Liver (tissue), 9 donors: ENCODE results near the gene SURF2. TPM values are rescaled to one million over a fixed set of nuclear protein-coding genes. Genes with fewer than 3 reads are reported as not detected.
A peak's percentile ranks its signal among the peaks of the same experiment; 100 is the strongest.
"Not testable (repeated sequence)": the region's sequence is repeated elsewhere in the genome, so short reads cannot be mapped to it uniquely, and the experiment has no call there.

Source experiments
- DNase-seq: peaks from one replicate; pipeline ENCODE4 v3.0.0-alpha.2; 2017; ENCODE audit warnings: low spot score
- H3K27ac ChIP-seq, 2 donors: one replicate each; pipeline ENCODE4 v1.7.0; 2013; ENCODE audit warnings: inconsistent platforms in 2 of 2, low read length in 2 of 2, control low read depth in 1 of 2, low read depth in 1 of 2, mild to moderate bottlenecking in 1 of 2
- H3K27me3 ChIP-seq, 4 donors: one replicate each; pipeline versions ENCODE4 v1.6.1 to v1.7.0; 2013; ENCODE audit warnings: low read length in 3 of 4, inconsistent platforms in 1 of 4, mild to moderate bottlenecking in 1 of 4, moderate library complexity in 1 of 4; ENCODE audit not compliant: control insufficient read depth in 4 of 4, insufficient read depth in 4 of 4
- H3K36me3 ChIP-seq, 4 donors: one replicate each; pipeline versions ENCODE4 v1.6.1 to v1.7.0; 2013; ENCODE audit warnings: low read length in 3 of 4, mild to moderate bottlenecking in 3 of 4, low read depth in 1 of 4, moderate library complexity in 1 of 4; ENCODE audit not compliant: control insufficient read depth in 4 of 4, insufficient read depth in 3 of 4
- H3K4me1 ChIP-seq, 4 donors: one replicate each; pipeline versions ENCODE4 v1.6.1 to v1.7.0; 2013; ENCODE audit warnings: low read length in 3 of 4, mild to moderate bottlenecking in 3 of 4, moderate library complexity in 1 of 4; ENCODE audit not compliant: control insufficient read depth in 4 of 4, insufficient read depth in 4 of 4
- H3K4me3 ChIP-seq, 3 donors: one replicate each; pipeline versions ENCODE4 v1.6.1 to v1.7.0; 2013; ENCODE audit warnings: low read length in 3 of 3, control low read depth in 1 of 3, low read depth in 1 of 3, mild to moderate bottlenecking in 1 of 3
- H3K9ac ChIP-seq, 2 donors: one replicate each; pipeline ENCODE4 v1.7.0; 2013; ENCODE audit warnings: low read length in 2 of 2, mild to moderate bottlenecking in 2 of 2, moderate library complexity in 2 of 2, control low read depth in 1 of 2, low read depth in 1 of 2
- H3K9me3 ChIP-seq, 4 donors: one replicate each; pipeline versions ENCODE4 v1.6.1 to v1.7.0; 2013; ENCODE audit warnings: low read length in 3 of 4; ENCODE audit not compliant: control insufficient read depth in 4 of 4
- FOXA1 ChIP-seq: IDR thresholded peaks from 2 replicates; pipeline ENCODE4 v1.6.1; 2016; ENCODE audit warnings: antibody characterized with exemption
- GABPA ChIP-seq, 2 donors: IDR thresholded peaks in 1 of 2; conservative IDR thresholded peaks in 1 of 2; 2 replicates each; pipeline ENCODE4 v1.6.1; 2016; ENCODE audit warnings: antibody characterized with exemption in 2 of 2, mild to moderate bottlenecking in 1 of 2, moderate library complexity in 1 of 2
- HNF4A ChIP-seq, 2 donors: conservative IDR thresholded peaks; 2 replicates each; pipeline ENCODE4 v1.6.1; 2016; ENCODE audit warnings: antibody characterized with exemption in 2 of 2, mild to moderate bottlenecking in 2 of 2
- HNF4G ChIP-seq: IDR thresholded peaks from 2 replicates; pipeline ENCODE4 v1.6.1; 2016; ENCODE audit warnings: antibody characterized with exemption
- RXRA ChIP-seq, 2 donors: IDR thresholded peaks; 2 replicates each; pipeline ENCODE4 v1.6.1; 2017 to 2018; ENCODE audit warnings: antibody characterized with exemption in 2 of 2, mild to moderate bottlenecking in 1 of 2
- SP1 ChIP-seq: IDR thresholded peaks from 2 replicates; pipeline ENCODE4 v1.6.1; 2018; ENCODE audit warnings: antibody characterized with exemption, mild to moderate bottlenecking
- YY1 ChIP-seq: IDR thresholded peaks from 2 replicates; pipeline ENCODE4 v1.6.1; 2016; ENCODE audit warnings: antibody characterized with exemption, mild to moderate bottlenecking
- WGBS: extraction: QIAGEN DNeasy Blood & Tissue Kit; methylation state at CpG from one replicate; pipeline ENCODE4 v1.1.7; 2013; 5-methylcytosine and 5-hydroxymethylcytosine counted together
- polyA plus RNA-seq, 2 donors: library from polyadenylated mRNA; stranded (reverse) in 1 of 2; unstranded in 1 of 2; fragments of 200-250 nt in 1 of 2; fragments of >200 nt in 1 of 2; fragmentation: Nextera tagmentation in 1 of 2; extraction: Ambion mirVana in 1 of 2; gene quantifications; one replicate each; pipeline versions ENCODE4 v1.2.1 to v1.2.3, GENCODE V29; 2013 to 2015
- total RNA-seq, 2 donors: library from RNA; depleted of rRNA; stranded (reverse); fragments of >200 nt; gene quantifications; one replicate each; pipeline ENCODE4 v1.2.3, GENCODE V29; 2014
- TF ChIP-seq, protein P1 (sequence below): IDR thresholded peaks from 2 replicates; pipeline ENCODE4 v1.6.1; 2016; ENCODE audit warnings: antibody characterized with exemption, mild to moderate bottlenecking
- TF ChIP-seq, protein P2 (sequence below): IDR thresholded peaks from 2 replicates; pipeline ENCODE4 v1.6.1; 2016; ENCODE audit warnings: antibody characterized with exemption
- donor health status: healthy.
- donor health status: healthy.
- donor health status: healthy.
- donor health status: healthy.
- donor health status: healthy.

The SURF2 gene
- total and polyA plus RNA-seq, 4 donors: 6.0 to 15.8 (median 13.7) TPM

DNA sequence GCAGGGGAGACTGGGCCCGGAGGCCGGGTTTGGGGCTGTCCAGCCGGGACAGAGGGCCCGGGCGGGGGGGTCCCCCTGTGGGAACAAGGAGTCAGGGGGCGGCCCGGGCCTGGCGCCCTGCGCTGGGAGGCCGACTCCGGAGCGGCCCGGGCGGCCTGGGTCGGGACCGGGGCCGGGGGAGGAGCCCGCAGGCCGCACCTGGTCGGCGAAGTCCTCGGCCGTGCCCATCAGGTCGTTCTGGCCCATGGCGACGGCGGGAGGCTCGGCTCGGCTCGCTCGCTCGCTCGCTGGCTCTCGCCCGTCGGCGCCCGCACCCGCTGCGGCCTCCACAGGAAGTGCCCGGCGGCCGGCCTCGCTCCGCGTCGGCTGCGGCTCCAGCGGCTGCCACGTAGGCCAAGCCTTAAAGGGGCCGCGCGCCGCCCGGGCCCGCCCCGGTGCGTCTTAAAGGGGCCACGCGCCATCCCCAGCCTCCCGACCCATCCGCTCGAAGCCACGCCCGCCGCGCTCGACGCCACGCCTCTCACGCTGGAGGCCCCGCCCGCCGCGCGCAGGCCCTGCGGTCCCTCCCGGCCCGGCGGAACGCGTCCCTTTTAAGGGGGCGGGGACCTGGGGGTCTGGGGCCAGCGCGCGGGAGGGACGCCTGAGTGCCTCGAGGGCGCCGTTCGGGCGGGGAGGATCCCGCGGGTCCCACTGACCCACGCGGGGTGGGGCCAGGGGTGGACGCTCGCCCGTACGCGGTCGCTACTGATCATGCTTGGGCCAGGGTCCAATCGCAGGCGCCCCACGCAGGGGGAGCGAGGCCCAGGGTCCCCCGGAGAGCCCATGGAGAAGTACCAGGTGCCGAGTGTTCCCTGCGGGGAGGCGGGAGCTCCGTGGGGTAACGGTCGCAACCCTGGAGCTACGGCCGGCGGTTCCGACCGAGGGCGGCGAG is 19.6 kb downstream of the SURF2 start, which contains the start of the genes STKLD1 and SURF4:
Gene STKLD1 (plus strand): TSS at position 643 of the 931 bp plus-strand sequence. CDS start 108 bp downstream, at position 751.
Gene SURF4 (minus strand): TSS at position 337 of the 931 bp plus-strand sequence. CDS start 91 bp downstream, at position 246.
- DNase-seq: peak; percentile 99
- WGBS: under 1% methylated on average over 120 of the region's 120 CpGs

DNA sequence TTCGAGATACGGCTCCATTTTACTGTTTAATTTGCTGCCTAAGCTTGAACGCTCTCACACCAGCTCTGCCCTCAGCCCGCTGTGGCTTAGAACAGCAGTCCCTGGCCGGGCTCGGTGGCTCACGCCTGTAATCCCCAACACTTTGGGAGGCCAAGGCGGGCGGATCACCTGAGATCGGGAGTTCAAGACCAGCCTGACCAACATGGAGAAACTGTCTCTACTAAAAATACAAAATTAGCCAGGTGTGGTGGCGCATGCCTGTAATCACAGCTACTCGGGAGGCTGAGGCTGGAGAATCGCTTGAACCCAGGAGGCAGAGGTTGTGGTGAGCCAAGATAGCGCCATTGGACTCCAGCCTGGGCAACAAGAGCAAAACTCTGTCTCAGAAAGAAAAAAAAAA is 20.9 kb downstream of the SURF2 start:
- DNase-seq, H3K27ac ChIP-seq, H3K9me3 ChIP-seq, H3K4me3 ChIP-seq, H3K9ac ChIP-seq, H3K27me3 ChIP-seq, H3K36me3 ChIP-seq: not testable (repeated sequence)
- peaks cover 5 to 31% (median 20%) of the 10 kb centered on the region in 4 donors for H3K4me1 ChIP-seq
- 92% methylated on average over 14 of the region's 14 CpGs for WGBS

More for the DNA sequence above, 19.6 kb downstream of the SURF2 start, which contains the start of the genes STKLD1 and SURF4:
- Histone ChIP-seq H3K27ac (peak within 1 kb of the TSS; percentile 94), H3K27me3 (no peaks in the 10 kb centered on the region), H3K9me3 (no peaks in the 10 kb centered on the region), H3K4me3 (peak within 1 kb of the TSS; percentile 75 to 97 (median 96)), H3K4me1 (peaks cover 17 to 44% (median 33%) of the 10 kb centered on the region in 4 donors), H3K9ac (peak within 1 kb of the TSS; percentile 92 to 99), H3K36me3 (peaks cover 0 to 4% (median 2%) of the 10 kb centered on the region in 4 donors)
- TF ChIP-seq, protein P1, sequence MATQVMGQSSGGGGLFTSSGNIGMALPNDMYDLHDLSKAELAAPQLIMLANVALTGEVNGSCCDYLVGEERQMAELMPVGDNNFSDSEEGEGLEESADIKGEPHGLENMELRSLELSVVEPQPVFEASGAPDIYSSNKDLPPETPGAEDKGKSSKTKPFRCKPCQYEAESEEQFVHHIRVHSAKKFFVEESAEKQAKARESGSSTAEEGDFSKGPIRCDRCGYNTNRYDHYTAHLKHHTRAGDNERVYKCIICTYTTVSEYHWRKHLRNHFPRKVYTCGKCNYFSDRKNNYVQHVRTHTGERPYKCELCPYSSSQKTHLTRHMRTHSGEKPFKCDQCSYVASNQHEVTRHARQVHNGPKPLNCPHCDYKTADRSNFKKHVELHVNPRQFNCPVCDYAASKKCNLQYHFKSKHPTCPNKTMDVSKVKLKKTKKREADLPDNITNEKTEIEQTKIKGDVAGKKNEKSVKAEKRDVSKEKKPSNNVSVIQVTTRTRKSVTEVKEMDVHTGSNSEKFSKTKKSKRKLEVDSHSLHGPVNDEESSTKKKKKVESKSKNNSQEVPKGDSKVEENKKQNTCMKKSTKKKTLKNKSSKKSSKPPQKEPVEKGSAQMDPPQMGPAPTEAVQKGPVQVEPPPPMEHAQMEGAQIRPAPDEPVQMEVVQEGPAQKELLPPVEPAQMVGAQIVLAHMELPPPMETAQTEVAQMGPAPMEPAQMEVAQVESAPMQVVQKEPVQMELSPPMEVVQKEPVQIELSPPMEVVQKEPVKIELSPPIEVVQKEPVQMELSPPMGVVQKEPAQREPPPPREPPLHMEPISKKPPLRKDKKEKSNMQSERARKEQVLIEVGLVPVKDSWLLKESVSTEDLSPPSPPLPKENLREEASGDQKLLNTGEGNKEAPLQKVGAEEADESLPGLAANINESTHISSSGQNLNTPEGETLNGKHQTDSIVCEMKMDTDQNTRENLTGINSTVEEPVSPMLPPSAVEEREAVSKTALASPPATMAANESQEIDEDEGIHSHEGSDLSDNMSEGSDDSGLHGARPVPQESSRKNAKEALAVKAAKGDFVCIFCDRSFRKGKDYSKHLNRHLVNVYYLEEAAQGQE: no peak
- TF ChIP-seq YY1: no peak
- TF ChIP-seq, protein P2, sequence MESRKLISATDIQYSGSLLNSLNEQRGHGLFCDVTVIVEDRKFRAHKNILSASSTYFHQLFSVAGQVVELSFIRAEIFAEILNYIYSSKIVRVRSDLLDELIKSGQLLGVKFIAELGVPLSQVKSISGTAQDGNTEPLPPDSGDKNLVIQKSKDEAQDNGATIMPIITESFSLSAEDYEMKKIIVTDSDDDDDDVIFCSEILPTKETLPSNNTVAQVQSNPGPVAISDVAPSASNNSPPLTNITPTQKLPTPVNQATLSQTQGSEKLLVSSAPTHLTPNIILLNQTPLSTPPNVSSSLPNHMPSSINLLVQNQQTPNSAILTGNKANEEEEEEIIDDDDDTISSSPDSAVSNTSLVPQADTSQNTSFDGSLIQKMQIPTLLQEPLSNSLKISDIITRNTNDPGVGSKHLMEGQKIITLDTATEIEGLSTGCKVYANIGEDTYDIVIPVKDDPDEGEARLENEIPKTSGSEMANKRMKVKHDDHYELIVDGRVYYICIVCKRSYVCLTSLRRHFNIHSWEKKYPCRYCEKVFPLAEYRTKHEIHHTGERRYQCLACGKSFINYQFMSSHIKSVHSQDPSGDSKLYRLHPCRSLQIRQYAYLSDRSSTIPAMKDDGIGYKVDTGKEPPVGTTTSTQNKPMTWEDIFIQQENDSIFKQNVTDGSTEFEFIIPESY: no peak
- TF ChIP-seq SP1: no peak
- no peak for TF ChIP-seq FOXA1
- TF ChIP-seq HNF4G: no peak
- TF ChIP-seq GABPA (IDR thresholded peaks at IDR 0.05 in 1 of 2, conservative IDR thresholded peaks at IDR 0.05 in 1 of 2): peak in 1 of 2 donors; percentile 60

DNA sequence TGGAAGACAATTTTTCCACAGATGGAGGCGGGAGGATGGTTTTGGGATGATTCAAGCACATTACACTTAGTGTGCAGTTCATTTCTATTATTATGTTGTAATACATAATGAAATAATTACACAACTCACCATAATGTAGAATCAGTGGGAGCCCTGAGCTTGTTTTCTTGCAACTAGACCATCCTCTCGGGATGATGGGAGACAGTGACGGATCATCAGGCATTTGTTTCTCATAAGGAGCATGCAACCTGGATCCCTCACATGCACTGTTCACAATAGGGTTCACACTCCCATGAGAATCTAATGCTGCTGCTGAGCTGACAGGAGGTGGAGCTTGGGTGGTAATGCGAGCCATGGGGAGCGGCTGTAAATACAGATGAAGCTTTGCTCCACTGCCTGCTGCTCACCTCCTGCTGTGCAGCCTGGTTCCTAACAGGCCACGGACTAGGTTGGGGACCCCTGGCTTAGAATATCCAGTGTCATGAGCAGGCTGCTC is 21.4 kb downstream of the SURF2 start:
- Histone ChIP-seq H3K9me3 (no peaks in the 10 kb centered on the region), H3K27ac (no peak overlapping the region), H3K4me3 (no peak overlapping the region), H3K9ac (no peak overlapping the region), H3K36me3 (peaks cover 0 to under 1% (median under 1%) of the 10 kb centered on the region in 4 donors), H3K4me1 (peaks cover 3 to 27% (median 15%) of the 10 kb centered on the region in 4 donors), H3K27me3 (no peaks in the 10 kb centered on the region)
- 69% methylated on average over 6 of the region's 6 CpGs for WGBS
- DNase-seq: no peak
- TF ChIP-seq, protein P2: no peak
- no peak for TF ChIP-seq HNF4A (conservative IDR thresholded peaks at IDR 0.05)
- TF ChIP-seq FOXA1: no peak
- TF ChIP-seq, protein P1: no peak
- no peak for TF ChIP-seq RXRA (IDR thresholded peaks at IDR 0.05)
